Transverse colon (tissue), 4 donors: ENCODE results near the gene MME. TPM values are rescaled to one million over a fixed set of nuclear protein-coding genes. Genes with fewer than 3 reads are reported as not detected.

ENCODE experiments used
- DNase-seq: peaks from one replicate; pipeline ENCODE4 v3.0.0-alpha.2; 2019
- H3K27ac ChIP-seq, 4 donors: fragments of 200-600 bp; sonication (generic); 2 replicates each; pipeline ENCODE4 v1.5.1; 2016 to 2018; ENCODE audit warnings: inconsistent platforms in 4 of 4
- H3K27me3 ChIP-seq: fragments of 200-600 bp; sonication (generic); 2 replicates; pipeline ENCODE4 v1.5.1; 2017; ENCODE audit warnings: inconsistent platforms
- H3K36me3 ChIP-seq, 4 donors: fragments of 200-600 bp; sonication (generic); 2 replicates each; pipeline ENCODE4 v1.5.1; 2017 to 2019; ENCODE audit warnings: inconsistent platforms in 4 of 4
- H3K4me1 ChIP-seq, 4 donors: fragments of 200-600 bp; sonication (generic); 2 replicates each; pipeline ENCODE4 v1.5.1; 2017 to 2020; ENCODE audit warnings: inconsistent platforms in 4 of 4
- H3K4me3 ChIP-seq, 4 donors: fragments of 200-600 bp; sonication (generic); 1 replicate in 1 of 4; 2 replicates in 3 of 4; pipeline versions ENCODE4 v1.5.1 to v1.6.1; 2017 to 2019; ENCODE audit warnings: inconsistent platforms in 4 of 4
- H3K9me3 ChIP-seq, 2 donors: fragments of 200-600 bp; sonication (generic); 2 replicates each; pipeline ENCODE4 v1.5.1; 2017 to 2019; ENCODE audit warnings: inconsistent platforms in 2 of 2
- CTCF ChIP-seq, 5 experiments: fragments of 200-600 bp in 3 of 5; fragments of 450-650 bp in 2 of 5; sonication (generic) in 3 of 5; IDR thresholded peaks; 1 replicate in 2 of 5; 2 replicates in 3 of 5; pipeline ENCODE4 v1.5.1; 2016 to 2017; ENCODE audit warnings: antibody characterized with exemption in 5 of 5, inconsistent platforms in 3 of 5, mild to moderate bottlenecking in 2 of 5, moderate library complexity in 1 of 5
- EP300 ChIP-seq: sonication (generic); formaldehyde crosslinking; IDR thresholded peaks from one replicate; pipeline ENCODE4 v1.6.1; 2017; ENCODE audit warnings: antibody characterized with exemption, low read depth
- POLR2A ChIP-seq: fragments of 450-650 bp; IDR thresholded peaks from one replicate; pipeline ENCODE4 v1.6.1; 2016; ENCODE audit warnings: antibody characterized with exemption, mild to moderate bottlenecking, moderate library complexity
- POLR2AphosphoS5 ChIP-seq, 3 donors: sonication (generic); formaldehyde crosslinking; IDR thresholded peaks; one replicate each; pipeline ENCODE4 v1.6.1; 2016; ENCODE audit warnings: antibody characterized with exemption in 3 of 3
- WGBS, 2 donors: methylation state at CpG; one replicate each; pipeline ENCODE4 v1.1.5; 2018; ENCODE audit warnings: low coverage in 1 of 2; 5-methylcytosine and 5-hydroxymethylcytosine counted together
- in situ Hi-C, 4 donors: fragments of 200-750 bp; cut with MboI; loops; one replicate each; pipeline versions ENCODE4 v1.15.0 to v1.15.1; 2017; ENCODE audit warnings: low sequenced_read_pairs in 3 of 4, low pct_ligation_motif_present in 1 of 4, low pct_unique_long_range_greater_than_20kb in 1 of 4
- intact Hi-C: fragments of 100-400 bp; cut with DNase I; formaldehyde crosslinking; loops from one replicate; pipeline ENCODE4 v1.15.1; 2023; ENCODE audit warnings: low total_unique reads
- total RNA-seq, 4 donors: library from RNA; depleted of rRNA; stranded (reverse); fragments of >200 nt; gene quantifications; one replicate each; pipeline ENCODE4 v1.1.0, GENCODE V29; 2016

MME gene
- total RNA-seq, 4 donors from 2014 or later, result 0.82 to 1.1 (median 0.95) TPM; not detected in 1

- Histone ChIP-seq H3K4me3 (no peak overlapping the region), H3K9me3 (no peaks in the 10 kb centered on the region), H3K27ac (no peak overlapping the region), H3K36me3 (no peaks in the 10 kb centered on the region), H3K27me3 (no peaks in the 10 kb centered on the region), H3K4me1 (no peaks in the 10 kb centered on the region)
- TF ChIP-seq POLR2A (no peak), CTCF (IDR thresholded peaks at IDR 0.05) (no peak), EP300 (no peak)
- no peak for DNase-seq
- in situ Hi-C loops, result no loop called here
- WGBS, 2 donors, result 82 to 85% methylated on average over 2 of the region's 2 CpGs
- intact Hi-C loops, result no loop called here
Measured at GRCh38 chr3:155197786-155198185, 117.7 kb downstream of the MME start.

GRCh38 chr3:155202626-155203025 is 122.5 kb downstream of the MME start:
- Histone ChIP-seq H3K4me1 (no peaks in the 10 kb centered on the region), H3K4me3 (no peak overlapping the region), H3K27me3 (no peaks in the 10 kb centered on the region), H3K9me3 (no peaks in the 10 kb centered on the region), H3K27ac (no peak overlapping the region), H3K36me3 (no peaks in the 10 kb centered on the region)
- intact Hi-C loops, result no loop called here
- TF ChIP-seq POLR2AphosphoS5 (IDR thresholded peaks at IDR 0.05), result no peak
- TF ChIP-seq POLR2A, result no peak
- TF ChIP-seq CTCF (IDR thresholded peaks at IDR 0.05), result no peak
- TF ChIP-seq EP300, result no peak
- no peak for DNase-seq
- in situ Hi-C loops, result no loop called here
- WGBS, 2 donors, result 82 to 83% methylated on average over 4 of the region's 4 CpGs

GRCh38 chr3:155204851-155205250 is 124.7 kb downstream of the MME start:
- intact Hi-C loops, result no loop called here
- Histone ChIP-seq H3K36me3 (no peaks in the 10 kb centered on the region), H3K27ac (no peak overlapping the region), H3K9me3 (no peaks in the 10 kb centered on the region), H3K4me3 (no peak overlapping the region), H3K27me3 (no peaks in the 10 kb centered on the region), H3K4me1 (no peaks in the 10 kb centered on the region)
- DNase-seq, result no peak
- in situ Hi-C loops, result no loop called here
- no peak for TF ChIP-seq POLR2AphosphoS5 (IDR thresholded peaks at IDR 0.05)
- TF ChIP-seq POLR2A, result no peak
- no peak for TF ChIP-seq EP300
- no peak for TF ChIP-seq CTCF (IDR thresholded peaks at IDR 0.05)

GRCh38 chr3:155208183-155208800 is 128.2 kb downstream of the MME start:
- no peak overlapping the region for H3K4me3 ChIP-seq
- in situ Hi-C loops, result no loop called here
- WGBS, 2 donors, result 50 to 60% methylated on average over 2 to 4 of the region's 4 CpGs
- peaks cover 0 to 11% (median 0%) of the 10 kb centered on the region in 4 donors for H3K4me1 ChIP-seq
- intact Hi-C loops, result no loop called here
- H3K27ac ChIP-seq, result no peak overlapping the region
- no peaks in the 10 kb centered on the region for H3K27me3 ChIP-seq
- no peaks in the 10 kb centered on the region for H3K36me3 ChIP-seq
- DNase-seq, result no peak
- H3K9me3 ChIP-seq, result no peaks in the 10 kb centered on the region
- TF ChIP-seq EP300 (no peak), POLR2AphosphoS5 (IDR thresholded peaks at IDR 0.05) (no peak), POLR2A (no peak), CTCF (IDR thresholded peaks at IDR 0.05) (no peak)
